Endometrial microvascular endothelial cells (primary cell): Measurements from ENCODE around the gene GLI1. TPM values are rescaled to one million over a fixed set of nuclear protein-coding genes. Genes with fewer than 3 reads are reported as not detected.
"Not testable (repeated sequence)": the region's sequence is repeated elsewhere in the genome, so short reads cannot be mapped to it uniquely, and the experiment has no call there.

Experiments used
- in situ Hi-C: cut with HindIII; loops from 2 replicates; pipeline ENCODE4 v1.10.0; 2017; ENCODE audit warnings: low sequenced_read_pairs, low pct_unique_long_range_greater_than_20kb; ENCODE audit errors: inconsistent ontology term
- total RNA-seq: library from RNA; depleted of rRNA; stranded (reverse); fragments of >200 nt; gene quantifications from one replicate; pipeline ENCODE4 v1.2.3, GENCODE V29; 2015; ENCODE audit errors: inconsistent ontology term

The GLI1 gene
- total RNA-seq, 1 donor from 2014 or later = not detected

DNA sequence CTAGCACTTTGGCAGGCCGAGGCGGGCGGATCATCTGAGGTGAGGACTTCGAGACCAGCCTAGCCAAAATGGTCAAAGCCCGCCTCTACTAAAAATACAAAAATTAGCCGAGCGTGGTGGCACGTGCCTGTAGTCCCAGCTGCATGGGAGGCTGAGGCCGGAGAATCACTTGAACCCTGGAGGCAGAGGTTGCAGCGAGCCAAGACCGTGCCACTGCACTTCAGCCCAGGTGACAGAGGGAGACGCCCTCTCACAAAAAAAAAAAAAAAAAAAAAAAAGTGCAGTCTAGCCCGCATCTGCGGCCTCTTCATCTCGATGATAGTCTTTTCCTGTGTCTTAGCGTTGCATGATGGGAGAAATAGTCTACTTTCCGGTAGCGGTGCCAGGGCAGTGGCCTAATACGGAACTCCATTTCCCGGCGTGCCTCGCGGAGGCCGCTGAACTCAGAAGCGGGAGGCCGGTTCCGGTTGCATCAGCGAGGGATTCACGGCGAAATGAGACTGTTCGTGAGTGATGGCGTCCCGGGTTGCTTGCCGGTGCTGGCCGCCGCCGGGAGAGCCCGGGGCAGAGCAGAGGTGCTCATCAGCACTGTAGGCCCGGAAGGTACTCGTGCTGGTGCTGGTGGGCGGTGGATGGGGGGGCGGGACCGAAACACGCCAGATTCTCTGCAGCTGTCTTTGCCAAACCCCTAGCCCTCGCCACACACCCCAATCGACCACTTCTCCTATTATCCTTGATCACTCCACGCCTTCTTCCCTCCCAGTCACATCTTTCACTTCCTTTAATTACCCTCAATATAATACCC lies 28.2 kb downstream of the GLI1 start, which contains the start of gene MARS1:
MARS1 (plus strand) TSS at position 472 of the 805 bp plus-strand sequence; CDS start at position 495, 23 bp downstream.
- in situ Hi-C loops = no loop called here

DNA sequence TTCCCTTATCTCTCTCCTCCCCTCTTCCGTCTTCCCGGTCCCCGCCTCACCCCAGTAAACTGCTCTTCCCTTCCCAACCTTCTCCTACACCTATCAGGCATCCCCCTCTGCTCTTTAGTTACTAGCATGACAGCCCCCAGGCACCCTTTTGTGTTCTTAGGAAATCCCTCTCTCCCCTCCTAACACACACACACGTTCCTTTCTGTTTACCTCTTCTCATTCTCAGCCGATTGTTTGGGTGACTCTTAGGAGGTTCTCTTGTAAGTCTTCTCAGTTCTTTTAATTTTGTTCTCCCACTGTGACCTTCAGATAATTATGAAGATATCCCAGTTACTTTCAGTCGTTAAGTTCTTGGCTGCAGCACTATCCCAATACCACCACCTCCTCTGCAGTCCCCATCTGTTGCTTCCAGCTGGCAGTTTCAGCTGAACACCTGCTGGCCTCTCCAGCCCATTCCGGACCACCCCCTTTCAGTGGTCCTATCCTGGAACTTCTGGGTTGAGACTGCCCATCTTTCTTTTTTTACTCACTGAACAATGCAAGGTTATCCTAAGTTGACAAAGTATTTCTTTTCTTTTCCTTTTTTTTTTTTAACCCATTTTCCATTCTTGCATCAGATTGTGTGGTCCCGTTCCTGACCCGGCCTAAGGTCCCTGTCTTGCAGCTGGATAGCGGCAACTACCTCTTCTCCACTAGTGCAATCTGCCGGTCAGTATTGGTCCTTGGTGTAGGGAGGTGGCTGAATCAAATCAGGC lies 29.0 kb downstream of the GLI1 start:
- in situ Hi-C loops = no loop called here

DNA sequence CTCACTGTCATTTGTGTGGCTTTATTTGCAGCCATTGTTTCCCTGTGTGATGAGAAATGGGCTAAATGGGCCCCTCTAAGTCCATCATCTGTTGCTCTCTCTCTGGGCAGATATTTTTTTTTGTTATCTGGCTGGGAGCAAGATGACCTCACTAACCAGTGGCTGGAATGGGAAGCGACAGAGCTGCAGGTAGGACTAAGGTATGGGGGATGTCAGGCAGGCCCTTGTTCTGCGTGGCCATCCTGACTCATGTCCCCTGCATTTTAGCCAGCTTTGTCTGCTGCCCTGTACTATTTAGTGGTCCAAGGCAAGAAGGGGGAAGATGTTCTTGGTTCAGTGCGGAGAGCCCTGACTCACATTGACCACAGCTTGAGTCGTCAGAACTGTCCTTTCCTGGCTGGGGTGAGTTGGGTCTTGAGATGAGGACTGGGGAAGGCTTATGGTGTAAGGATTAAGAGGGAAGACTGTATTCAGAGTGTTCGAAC lies 29.6 kb downstream of the GLI1 start:
- in situ Hi-C loops = no loop called here

DNA sequence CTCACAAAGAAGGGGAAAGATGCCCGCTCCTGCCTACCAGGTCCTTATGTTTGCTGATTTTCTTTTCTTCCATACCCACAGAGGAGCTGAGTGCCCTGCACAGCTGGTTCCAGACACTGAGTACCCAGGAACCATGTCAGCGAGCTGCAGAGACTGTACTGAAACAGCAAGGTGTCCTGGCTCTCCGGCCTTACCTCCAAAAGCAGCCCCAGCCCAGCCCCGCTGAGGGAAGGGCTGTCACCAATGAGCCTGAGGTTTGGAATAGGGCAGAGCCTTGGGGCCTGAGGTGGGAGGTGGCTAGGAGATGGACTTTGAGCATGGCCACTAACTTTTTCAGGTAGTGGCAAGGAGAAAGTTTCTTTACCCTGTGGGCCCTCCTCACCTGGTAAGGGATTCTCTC lies 30.5 kb downstream of the GLI1 start:
- in situ Hi-C loops = no loop called here

DNA sequence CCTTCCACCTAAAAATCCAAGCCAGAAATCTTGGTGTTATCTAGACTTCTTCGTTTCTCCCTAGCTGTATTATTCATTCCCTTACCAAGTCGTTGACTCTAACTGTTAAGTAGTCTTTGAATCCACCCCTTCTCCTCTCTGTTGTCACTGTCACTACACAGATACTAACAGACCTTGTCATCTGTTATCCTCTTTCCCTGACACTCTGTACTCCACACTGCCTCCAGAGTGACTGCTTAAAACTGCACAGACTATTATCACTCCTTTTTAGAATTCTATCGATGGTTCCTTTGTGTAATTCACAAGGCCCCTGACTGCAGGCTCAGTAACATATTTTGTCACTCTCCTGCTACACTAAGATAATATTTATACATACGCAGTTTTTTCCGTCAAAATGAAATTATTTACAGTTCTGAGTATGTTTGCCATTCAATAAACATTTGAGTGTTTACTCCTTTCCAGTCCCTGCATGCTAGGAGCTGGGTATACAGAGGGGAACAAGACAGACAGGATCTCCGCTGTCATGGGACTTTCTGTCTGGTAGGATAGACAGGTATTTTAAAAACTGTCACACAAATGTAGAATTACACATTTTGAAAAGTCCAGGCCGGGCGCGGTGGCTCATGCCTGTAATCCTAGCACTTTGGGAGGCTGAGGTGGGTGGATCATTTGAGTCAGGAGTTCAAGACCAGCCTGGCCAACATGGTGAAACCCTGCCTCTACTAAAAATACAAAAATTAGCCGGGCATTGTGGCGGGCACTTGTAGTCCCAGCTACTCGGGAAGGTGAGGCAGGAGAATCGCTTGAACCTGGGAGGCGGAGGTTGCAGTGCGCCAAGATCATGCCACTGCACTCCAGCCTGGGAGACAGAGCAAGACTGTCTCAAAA lies 32.1 kb downstream of the GLI1 start:
- in situ Hi-C loops = no loop called here

DNA sequence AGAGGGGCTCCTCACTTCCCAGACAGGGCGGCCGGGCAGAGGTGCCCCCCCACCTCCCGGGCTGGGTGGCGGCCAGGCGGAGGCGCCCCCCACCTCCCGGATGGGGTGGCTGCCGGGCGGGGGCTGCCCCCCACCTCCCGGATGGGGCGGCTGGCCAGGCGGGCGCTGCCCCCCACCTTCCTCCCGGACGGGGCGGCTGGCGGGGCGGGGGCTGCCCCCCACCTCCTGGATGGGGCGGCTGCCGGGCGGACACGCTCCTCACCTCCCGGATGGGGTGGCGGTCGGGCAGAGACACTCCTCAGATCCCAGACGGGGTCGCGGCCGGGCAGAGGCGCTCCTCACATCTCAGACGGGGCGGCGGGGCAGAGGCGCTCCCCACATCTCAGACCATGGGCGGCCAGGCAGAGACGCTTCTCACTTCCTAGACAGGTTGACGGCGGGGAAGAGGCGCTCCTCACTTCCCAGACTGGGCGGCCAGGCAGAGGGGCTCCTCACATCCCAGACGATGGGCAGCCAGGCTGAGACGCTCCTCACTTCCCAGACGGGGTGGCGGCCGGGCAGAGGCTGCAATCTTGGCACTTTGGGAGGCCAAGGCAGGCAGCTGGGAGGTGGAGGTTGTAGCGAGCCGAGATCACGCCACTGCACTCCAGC lies 35.6 kb downstream of the GLI1 start:
- in situ Hi-C loops = not testable (repeated sequence)

DNA sequence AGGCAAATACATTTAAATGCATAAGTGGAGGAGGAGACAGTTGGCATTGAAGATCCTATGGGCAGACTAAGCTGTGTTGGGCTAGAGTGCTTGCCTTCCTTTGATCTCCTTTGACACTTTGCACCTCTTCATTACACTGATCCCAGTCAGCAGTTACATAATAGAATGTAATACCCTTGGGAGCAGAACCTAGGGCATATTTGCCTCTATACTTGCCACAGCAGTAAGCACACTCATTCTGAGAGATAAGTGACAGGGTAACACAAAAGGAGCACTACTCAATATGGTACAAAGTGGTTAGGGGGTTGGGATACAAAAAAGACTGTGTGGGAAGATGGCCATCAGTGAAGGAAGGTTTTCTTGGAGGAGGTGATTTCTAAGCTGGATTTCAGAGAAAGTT lies 37.2 kb downstream of the GLI1 start:
- in situ Hi-C loops = no loop called here

DNA sequence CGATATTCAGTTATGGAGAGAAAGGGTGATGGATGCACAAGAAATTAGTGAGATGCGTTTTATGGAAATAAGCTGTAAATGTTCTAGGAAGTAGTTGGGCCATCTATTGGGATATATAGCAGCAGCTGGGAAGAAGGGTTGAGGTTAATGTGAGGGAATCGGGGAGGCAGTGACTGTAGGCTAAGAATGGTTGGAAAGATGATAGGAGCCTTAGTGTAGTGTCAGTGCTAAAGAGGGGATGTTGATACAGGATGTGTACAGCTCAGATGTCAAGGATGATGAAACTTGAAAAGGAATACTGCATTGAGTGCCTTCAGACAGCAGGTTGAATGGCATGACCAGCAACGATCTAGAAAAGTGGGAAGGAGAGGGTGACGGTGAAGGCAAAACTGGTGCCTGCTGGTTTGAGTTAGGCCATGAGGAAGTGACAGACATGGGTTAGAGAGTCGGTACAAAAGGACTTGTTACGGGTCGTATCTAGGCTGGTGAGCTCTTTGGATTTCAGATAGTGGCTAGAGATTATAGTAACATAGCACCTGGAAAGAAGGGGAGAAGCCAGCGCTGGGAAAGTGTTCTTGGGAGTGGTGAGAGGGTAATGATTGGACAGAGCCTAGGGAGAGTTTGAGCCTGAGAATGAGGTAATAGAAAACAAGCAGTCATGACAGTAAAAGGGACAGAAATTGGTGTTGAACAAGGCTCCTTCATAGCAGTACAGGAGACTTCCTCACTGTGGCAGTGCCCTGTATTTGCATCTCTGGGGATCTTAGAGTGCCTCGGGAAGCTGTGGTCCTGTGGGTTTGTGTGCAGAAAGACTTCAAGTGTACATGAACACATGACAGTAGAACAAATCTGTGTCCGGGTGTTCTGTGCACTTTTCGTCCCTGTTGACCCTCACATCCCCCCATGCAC lies 37.9 kb downstream of the GLI1 start:
- in situ Hi-C loops = no loop called here

DNA sequence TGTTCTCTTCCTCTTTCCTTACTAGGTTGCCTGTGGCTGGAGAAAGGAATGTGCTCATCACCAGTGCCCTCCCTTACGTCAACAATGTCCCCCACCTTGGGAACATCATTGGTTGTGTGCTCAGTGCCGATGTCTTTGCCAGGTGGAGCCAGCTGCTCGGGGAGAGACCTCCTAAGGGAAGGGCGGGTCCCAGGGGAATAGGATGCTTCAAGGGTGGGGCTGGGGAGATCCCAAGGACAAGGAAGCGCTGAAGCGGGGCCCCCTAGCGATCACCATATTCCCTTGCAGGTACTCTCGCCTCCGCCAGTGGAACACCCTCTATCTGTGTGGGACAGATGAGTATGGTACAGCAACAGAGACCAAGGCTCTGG lies 38.5 kb downstream of the GLI1 start:
- in situ Hi-C loops = no loop called here

DNA sequence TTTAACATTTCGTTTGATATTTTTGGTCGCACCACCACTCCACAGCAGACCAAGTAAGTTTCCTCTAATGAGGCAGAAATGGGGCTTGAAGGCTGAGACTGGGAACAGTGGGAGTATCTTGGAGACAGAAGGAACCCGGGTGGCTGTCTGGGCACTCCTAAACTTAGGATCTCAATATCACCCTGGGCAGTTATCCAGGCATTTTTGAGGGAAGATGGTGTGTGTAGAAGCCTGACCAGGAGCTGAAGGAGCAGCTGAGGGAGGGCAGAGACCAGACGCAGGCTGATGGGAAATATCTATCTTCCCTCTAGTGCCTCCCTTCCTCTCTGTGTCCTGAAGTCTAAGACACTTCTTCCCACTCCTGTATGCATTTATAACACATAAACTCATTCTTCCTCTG lies 39.0 kb downstream of the GLI1 start:
- in situ Hi-C loops = no loop called here

DNA sequence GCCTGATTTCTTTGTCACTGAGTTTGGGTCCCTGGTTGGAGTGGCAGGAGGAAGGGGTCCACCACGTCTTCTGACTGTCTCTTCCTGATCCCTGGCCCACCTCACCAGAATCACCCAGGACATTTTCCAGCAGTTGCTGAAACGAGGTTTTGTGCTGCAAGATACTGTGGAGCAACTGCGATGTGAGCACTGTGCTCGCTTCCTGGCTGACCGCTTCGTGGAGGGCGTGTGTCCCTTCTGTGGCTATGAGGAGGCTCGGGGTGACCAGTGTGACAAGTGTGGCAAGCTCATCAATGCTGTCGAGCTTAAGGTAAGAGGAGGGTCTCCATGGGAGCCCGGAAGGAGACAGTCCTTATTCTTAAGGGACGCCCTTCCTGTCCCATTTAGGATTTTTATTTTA lies 40.6 kb downstream of the GLI1 start:
- in situ Hi-C loops = no loop called here

DNA sequence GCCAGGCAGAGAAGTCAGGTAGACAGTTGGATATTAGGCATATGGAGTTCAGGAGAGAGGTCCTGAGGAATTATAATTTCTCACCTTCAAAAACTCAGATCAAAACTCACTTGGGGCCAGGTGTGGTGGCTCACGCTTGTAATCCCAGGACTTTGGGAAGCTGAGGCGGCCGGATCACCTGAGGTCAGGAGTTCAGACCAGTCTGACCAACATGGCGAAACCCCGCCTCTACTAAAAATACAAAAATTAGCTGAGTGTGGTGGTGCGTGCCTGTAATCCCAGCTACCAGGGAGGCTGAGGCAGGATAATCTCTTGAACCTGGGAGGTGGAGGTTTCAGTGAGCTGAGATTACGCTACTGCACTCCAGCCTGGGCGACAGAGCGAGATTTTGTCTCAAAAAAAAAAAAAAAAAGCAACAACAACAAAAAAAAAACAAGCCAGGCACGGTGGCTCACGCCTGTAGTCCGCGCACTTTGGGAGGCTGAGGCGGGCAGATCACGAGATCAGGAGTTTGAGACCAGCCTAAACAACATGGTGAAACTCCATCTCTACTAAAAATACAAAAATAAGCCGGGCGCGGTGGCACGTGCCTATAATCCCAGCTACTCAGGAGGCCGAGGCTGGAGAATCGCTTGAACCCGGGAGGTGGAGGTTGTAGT lies 42.9 kb downstream of the GLI1 start:
- in situ Hi-C loops = not testable (repeated sequence)

DNA sequence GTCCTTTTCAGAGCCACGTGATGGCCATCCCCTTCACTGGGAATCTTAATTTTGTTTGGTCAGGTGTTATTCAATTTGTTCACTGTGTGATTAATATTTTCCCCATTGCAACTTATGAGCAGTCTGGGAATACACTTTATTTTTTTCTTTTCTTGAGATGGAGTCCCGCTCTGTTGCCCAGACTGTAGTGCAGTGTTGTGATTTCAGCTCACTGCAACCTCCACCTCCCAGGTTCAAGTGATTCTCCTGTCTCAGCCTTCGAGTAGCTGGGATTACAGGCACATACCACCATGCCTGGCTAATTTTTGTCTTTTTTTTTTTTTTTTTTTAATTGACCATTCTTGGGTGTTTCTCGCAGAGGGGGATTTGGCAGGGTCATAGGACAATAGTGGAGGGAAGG lies 47.0 kb downstream of the GLI1 start:
- in situ Hi-C loops = not testable (repeated sequence)

DNA sequence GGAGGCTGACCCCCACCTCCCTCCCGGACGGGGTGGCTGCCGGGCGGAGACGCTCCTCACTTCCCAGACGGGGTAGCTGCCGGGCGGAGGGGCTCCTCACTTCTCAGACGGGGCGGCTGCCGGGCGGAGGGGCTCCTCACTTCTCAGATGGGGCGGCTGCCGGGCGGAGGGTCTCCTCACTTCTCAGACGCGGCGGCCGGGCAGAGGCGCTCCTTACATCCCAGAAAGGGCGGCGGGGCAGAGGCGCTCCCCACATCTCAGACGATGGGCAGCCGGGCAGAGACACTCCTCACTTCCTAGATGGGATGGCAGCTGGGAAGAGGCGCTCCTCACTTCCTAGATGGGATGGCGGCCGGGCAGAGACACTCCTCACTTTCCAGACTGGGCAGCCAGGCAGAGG lies 48.2 kb downstream of the GLI1 start:
- in situ Hi-C loops = not testable (repeated sequence)

DNA sequence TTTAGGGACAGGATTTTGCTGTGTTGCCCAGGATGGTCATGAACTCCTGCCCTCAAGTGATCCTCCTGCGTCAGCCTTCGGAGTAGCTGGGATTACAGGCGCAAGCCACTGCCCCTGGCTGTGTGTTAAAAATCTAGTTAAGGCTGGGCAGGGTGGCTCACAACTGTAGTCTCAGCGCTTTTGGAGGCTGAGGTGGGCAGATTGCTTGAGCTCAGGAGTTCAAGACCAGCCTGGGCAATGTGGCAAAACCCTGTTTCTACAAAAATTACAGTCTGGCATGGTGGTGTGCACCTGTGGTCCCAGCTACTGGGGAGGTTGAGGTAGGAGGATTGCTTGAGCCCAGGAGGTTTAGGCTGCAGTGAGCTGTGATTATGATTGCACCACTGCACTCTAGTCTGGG lies 51.6 kb downstream of the GLI1 start:
- in situ Hi-C loops = no loop called here

DNA sequence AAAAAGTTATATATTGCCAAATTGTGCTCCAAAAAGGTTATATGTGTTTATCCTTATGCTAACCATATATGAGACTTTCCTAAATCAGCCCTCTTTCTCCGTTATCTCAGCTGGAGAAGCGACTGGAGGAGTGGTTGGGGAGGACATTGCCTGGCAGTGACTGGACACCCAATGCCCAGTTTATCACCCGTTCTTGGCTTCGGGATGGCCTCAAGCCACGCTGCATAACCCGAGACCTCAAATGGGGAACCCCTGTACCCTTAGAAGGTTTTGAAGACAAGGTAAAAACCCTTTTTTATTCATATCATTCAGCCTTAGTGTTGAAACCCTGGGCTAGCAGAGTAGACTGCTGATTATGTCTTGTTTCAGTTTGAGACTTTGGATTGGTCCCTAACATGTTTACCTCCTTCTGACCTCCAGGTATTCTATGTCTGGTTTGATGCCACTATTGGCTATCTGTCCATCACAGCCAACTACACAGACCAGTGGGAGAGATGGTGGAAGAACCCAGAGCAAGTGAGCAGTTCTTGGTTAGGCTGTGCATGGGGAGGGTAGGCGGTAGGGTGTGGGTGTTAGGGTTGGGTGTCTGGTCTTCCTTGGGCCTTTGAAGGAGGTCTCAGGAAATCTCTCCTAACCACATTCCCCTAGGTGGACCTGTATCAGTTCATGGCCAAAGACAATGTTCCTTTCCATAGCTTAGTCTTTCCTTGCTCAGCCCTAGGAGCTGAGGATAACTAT lies 52.2 kb downstream of the GLI1 start:
- in situ Hi-C loops = no loop called here

DNA sequence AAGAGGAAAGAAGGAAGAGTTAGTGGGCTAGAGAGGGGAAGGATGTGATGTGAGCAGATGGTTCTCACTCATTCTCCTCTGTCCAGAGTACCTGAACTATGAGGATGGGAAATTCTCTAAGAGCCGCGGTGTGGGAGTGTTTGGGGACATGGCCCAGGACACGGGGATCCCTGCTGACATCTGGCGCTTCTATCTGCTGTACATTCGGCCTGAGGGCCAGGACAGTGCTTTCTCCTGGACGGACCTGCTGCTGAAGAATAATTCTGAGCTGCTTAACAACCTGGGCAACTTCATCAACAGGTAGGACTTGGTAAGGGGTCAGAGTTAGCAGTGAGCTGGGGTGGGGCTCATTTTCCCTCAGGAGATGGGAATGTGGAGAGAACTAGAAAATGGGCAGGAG lies 53.1 kb downstream of the GLI1 start:
- in situ Hi-C loops = no loop called here
